T-helper 1 cell treated with Interleukin-12 subunit alpha and Interleukin-12 subunit beta and Interleukin-4 antibody, amounts not matched to agents 30 ng/mL and 1 ng/mL, for 36 hours (primary cell): ENCODE data around the gene SCUBE2. TPM values are rescaled to one million over a fixed set of nuclear protein-coding genes. Genes with fewer than 3 reads are reported as not detected.

Experiments used
- intact Hi-C: fragments of 100-400 bp; cut with micrococcal nuclease; formaldehyde crosslinking; loops from one replicate; pipeline ENCODE4 v1.15.1; 2024
- total RNA-seq: library from RNA; stranded (reverse); gene quantifications from 2 replicates; pipeline ENCODE4 v1.2.3, GENCODE V29; 2022

SCUBE2 gene
- total RNA-seq, 1 donor from 2014 or later, result not detected

DNA sequence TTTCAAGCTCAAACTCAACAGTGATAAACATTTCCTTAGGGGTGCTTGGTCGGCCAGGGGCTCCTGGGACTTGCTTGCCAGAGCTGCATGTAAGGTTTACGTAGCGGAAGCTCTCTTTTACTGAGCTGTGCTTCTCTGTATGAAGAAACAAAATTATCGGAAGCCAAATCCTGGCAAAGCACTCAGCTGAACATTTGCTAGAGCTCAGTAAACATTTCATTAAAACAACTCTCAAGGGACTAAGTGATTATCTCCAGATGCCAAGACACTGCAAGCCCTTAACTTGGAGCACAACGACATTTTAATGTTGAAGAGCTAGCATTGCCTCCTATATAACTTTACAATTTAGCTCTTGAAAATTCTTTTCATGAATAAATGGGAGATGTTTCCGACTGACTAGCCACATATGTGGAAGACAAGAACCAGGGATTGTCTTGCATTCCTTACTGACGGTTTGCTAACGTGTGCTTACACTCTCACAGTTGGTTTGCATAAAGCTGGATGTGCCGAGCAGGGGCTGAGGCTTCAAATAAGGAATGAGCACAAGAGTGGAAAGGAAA lies 43.4 kb downstream of the SCUBE2 start:
- intact Hi-C loops, result no loop called here

DNA sequence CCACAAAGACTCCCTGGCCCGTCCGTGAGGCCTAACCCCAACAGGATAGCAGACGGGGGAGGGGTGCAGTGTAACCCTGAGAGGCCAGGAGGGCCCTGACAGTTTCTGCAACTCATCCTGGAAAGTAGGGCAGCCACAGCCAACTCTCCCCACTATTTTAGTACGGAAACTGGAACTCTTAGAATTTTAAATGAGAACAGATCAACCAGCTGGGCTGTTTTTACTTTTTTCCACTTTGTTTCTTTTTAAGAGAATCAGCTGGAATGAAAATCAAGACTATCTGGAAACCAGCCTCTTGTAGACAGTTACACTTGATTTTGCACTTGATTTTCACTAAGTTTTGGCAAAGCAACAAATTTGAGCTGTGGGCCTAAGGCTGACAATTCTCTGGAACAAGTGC lies 44.9 kb downstream of the SCUBE2 start:
- intact Hi-C loops, result no loop called here

DNA sequence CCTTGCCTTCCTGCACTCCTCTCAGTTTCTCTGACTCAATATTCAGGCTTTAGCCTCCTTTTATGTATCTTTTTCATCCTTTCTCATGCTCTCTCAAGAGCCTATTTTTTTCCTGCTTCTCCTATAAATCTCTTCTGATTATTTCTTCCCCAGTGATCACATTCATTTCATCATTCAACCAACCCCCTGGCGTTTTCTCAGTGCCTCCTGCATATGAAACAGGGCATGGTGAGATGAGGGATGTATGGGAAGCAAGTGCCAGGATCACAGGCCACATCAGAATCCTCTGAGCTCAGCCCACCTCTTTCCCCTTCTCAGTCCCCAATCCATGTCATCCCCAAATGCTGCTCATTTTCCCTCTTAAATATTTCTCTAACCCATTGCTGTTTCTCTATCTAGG lies 48.9 kb downstream of the SCUBE2 start:
- intact Hi-C loops, result no loop called here

DNA sequence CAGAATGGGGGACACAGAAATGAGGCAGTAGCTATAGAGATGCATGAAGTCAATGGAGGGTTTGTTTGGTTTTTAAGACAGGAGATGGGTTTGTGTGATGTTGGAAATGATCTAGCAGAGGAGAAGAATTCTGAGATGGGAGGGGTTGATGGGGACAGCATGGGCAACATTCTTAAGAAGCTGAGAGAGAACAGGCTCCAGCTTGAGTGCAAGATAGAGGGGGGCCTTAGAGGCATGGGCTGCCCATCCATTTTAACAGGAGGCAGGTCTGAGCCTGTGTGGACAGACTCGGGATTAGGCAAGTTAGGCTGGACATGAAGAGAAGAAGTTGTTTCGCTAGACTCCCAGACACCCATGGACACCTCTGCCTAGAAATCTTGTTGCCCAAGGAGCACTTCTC lies 49.7 kb downstream of the SCUBE2 start:
- intact Hi-C loops, result no loop called here

DNA sequence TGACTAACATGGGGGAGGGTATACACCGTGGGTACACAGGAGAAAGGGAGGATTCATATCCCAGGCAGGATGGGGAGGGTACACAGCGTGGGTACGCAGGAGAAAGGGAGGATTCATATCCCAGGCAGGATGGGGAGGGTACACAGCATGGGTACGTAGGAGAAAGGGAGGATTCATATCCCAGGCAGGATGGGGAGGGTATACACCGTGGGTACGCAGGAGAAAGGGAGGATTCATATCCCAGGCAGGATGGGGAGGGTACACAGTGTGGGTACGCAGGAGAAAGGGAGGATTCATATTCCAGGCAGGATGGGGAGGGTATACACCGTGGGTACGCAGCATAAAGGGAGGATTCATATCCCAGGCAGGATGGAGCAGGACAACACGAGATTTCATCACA lies 51.0 kb downstream of the SCUBE2 start:
- intact Hi-C loops, result no loop called here

DNA sequence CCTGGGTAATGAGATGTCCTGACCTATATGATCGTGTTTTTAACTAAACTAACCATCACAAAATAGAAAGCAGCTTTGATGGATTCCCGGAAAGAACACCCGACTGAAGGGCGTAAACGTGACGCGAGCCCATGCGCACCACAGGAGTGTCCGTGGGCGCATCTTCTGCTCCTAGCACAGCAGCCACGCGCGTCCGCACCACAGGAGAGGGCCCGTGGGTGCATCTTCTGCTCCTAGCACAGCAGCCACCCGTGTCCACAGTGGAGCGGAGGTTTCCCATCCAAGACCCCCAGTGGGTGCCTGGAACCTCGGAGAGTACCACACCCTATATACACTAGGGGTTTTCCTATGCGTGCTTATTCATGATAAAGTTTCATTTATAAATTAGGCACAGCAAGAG lies 51.5 kb downstream of the SCUBE2 start:
- intact Hi-C loops, result no loop called here

DNA sequence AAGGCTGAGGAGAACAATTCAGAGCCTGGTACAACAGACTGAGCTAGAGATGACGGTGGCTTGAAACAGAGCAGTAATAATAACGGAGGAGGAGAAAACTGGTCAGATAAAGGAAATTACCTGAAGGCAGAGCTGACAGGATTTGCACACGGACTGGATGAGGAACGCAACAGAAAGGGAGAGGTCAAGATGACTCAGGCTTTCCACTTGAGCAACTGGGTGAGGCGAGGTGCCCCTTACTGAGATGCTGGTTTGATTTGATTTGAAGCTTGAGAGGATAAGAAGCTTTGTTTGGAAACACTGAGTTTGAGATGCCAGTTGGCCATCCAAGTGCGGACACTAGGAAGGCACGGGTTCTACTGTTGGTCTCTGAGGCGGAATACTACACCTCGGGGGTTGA lies 52.2 kb downstream of the SCUBE2 start:
- intact Hi-C loops, result no loop called here

DNA sequence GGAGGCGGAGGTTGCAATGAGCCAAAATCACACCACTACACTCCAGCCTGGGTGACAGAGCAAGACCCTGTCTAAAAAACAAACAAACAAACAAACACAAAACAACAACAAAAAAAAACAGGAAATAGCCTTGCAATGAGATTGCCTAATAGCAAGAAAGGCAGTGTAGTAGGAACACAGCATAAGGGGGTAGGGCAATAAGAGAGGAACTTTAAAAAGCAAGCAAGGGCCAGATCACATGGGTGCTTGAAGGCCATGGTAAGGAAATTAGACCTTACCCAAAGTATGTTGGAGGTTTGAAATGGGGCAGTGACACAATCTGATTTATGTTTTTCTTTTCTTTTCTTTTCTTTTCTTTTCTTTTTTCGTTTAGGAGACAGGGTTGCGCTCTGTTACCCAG lies 52.9 kb downstream of the SCUBE2 start:
- intact Hi-C loops, result no loop called here

DNA sequence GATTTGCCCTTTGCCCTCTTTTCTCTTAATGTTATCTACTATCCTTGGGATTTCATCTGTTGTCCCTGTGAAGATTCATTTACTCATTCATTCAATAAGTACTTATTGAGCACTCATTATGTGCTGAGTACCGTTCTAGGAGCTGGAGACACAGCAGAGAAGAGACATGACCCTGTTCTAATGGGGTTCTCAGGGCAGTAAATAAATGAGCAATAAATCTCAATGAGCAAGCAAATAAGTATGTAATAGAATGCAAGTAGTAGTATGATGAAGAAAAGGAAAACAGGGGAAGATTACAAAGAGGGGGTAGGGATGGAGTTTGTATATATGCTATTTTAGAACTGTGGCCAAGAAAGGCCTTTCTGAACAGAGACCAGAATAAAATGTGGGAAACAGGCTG lies 53.4 kb downstream of the SCUBE2 start:
- intact Hi-C loops, result no loop called here

DNA sequence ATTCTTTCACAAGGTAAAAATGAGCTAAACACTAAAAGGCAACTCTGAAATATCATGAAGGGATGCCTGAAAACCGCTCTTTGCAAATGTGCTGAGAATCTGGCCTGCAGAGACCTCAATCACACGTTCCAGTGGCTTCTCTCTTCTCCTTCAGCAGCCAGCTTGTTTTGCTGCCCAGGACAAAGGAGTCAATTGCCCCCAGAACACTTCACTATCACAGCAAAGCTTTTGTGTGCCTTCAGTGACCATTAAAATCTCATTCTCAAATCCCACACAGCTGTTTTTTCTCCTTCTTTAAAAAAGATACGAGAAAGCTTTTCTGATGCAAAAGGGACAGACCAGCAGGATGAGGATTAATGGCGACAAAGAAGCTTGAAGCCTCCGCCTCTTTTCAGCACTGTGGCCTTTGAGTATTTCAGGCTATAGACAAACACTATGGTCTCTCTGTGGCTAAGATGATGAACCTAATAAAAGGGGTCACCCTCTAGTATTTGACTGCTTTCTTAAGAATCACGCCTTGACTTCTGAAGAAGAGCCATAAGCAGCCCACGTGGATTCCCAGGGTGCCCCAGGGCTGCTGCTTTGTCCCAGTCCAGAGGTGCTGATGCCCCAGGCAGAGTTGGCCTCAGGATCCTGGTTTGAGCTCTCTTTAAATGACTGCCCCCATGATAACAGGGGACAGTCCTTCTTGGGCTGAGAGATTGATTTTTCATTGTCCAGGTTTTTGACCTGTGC lies 54.2 kb downstream of the SCUBE2 start:
- intact Hi-C loops, result no loop called here

DNA sequence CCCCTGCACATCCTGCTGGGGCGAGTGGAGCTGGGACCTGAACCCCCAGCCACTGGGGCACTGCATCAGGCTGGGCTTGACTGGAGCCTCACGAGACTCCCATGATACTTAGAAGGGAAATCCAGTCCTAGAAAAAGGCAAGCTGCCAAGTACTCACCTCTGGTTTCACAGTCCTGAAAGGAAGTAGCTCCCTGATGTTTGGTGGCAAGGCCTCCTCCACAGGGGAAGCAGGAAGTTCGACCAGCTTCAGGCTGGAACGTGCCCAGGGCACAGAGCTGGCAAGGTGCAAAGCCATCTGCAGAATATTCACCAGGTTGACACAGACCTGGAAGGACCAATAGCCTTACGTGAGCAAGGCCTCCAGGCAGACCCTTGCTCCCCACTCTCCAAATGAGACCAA lies 60.8 kb downstream of the SCUBE2 start:
- intact Hi-C loops, result no loop called here

DNA sequence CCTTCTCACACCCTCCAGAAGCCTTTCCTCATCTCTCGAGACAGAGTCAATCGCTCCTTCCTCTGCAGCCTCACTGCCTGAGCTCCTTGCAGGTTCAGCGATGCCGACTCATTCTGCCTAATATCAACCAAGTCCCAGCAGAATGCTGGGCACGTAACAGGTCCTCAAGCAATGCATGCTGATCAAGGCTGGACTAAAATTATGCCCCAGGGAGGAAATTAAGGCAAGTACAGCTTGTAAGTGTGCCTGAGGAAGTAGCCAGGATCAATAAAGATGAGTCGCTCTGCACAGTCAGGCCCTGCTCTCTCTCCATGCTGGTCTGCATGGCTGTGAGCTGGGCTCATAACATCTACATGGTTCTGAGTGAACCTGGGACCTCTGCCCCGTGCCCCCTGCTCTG lies 62.0 kb downstream of the SCUBE2 start:
- intact Hi-C loops, result no loop called here

DNA sequence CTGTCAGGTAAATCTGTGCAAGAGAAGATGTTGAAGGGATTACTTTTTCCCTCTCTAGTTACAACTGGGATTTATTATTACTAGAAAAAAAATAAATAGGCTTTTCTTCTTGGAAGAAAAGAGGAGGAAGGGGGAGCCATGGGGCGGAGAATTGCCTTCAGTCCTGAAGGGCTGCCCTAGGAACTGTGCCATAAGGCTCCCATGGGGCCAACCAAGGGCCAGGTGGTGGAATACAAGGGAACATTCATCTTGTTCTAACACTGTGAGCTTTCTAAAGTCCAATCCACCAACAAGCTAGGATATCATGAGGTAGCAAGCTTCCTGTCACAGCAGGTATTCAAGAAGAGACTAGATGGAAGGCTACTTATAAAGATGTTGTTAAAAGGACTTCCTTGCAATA lies 62.8 kb downstream of the SCUBE2 start:
- intact Hi-C loops, result no loop called here

DNA sequence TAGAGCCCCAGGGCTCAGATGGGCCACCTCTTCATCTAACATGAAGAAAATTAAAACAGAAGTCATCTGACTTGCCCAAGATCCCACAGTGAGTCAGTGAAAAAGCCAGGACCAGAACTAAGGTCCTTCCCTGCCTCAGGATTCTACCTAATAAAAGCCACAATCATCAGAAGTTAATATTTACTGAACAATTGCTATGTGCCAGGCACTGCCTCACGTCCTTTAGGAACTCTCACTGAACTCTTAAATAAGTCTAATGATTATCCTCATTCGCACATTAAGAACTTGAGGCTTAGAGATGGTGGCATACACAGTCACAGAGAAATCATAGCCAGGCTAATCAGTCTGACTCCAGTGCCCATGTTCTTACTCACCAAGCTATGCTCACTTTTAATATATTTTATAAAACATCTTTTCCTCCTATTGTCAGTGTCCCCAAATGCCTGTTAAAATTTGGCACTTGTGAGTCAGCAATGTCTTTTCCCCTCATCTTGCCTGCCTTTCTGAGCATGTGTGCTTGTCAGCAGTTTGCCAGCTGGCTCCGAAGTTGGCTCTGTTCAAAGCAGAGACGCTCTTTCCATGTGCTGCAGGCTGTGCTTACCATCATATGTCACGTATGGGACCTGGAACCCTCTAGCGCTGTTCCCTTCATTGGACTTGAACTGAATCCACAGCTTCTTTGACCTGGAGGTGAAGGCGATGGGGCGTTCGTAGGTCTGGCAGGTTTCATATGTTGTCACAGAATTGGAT lies 66.1 kb downstream of the SCUBE2 start:
- intact Hi-C loops, result no loop called here

DNA sequence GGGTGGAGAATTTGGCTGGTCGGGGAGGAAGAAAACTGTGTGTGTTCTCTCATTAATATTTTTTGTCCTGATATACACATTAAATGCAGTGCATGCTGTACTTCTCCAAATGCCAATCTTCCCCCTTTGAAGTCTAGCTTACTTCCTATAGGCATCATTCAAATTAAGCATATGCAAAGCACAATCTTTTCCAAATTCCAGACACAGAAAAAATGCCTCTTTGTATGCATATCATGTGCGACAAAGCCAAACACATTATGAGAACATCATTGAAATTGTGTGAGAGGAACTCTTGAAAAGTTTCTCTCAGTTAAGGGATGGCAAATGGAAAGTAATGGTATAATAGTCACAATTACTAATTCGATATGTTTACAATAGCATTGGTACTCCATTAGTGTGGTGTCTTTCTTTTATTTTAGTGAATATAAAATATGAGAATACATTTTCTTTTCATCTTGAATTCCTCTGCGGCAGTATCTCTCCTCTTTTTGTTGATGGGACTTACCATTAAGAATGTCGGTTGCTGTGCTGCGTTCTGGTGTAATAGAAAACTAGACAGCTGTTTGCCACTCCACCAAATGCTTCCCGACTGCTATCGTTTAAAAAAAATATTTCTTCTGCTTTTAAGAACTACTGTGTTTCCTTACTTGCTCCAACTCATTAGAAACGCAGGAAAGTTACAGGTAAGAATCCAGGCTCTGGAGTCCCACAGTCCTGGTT lies 68.3 kb downstream of the SCUBE2 start:
- intact Hi-C loops, result no loop called here

DNA sequence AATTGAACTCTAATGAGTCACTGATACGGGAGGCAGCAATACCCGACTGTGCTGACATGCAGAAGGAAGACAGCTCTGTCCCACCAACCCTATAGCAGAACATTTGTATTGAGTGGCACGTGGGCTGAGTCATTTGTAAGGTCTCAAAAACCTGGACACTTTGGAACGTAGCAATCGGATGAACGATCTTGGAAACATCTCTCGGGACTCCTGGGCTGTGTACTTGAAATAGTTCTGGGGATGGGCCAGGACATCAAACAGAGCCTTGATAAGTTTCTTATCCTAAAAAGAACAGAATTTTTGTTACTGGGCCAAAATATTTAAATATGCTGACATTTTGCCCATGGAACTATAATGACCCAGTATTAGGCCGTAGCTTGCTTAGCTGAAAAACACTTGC lies 70.5 kb downstream of the SCUBE2 start:
- intact Hi-C loops, result no loop called here

DNA sequence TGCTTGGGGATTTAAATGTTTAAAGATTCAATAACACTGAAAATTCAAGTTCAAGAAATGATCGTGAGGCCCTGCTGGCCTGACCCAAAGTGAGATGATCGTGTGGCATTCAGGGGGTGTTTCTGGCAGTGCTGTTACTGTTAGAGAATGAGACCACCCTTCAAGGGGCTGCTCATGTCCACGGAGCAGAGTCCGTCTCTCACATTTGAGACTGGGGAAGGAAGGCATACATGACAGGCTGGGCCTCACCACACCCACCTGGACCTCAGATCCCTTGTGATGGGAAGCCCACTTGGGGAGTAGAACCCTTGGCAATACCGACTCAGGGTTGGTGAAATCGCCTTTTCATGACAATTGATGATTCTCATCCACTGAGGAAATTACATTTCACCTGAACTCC lies 71.5 kb downstream of the SCUBE2 start:
- intact Hi-C loops, result loop anchor here (5.0 kb wide), 1 partner anchor 108 kb away; the partner anchor contains the start of gene AKIP1

DNA sequence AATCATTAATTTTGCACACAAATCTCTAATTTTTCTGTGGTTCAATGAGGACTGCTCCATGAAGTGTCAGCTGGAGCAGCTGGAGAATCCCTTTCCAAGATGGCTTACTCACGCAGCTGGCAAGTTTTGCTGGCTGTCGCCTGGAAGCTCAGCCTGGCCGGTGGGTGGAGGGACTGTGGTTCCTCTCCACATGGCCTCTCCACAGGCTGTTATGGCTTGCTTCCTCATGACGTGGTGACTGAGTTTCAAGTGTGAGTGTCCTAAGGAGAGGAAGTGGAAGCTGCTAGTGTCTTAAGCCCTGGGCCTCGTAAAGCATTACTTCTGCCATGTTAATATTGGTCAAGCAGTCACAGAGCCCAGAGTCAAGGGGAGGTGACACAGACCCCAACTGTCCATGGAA lies 73.6 kb downstream of the SCUBE2 start:
- intact Hi-C loops, result loop anchor here (5.0 kb wide), 1 partner anchor 105 kb away; the partner anchor contains the start of gene AKIP1

DNA sequence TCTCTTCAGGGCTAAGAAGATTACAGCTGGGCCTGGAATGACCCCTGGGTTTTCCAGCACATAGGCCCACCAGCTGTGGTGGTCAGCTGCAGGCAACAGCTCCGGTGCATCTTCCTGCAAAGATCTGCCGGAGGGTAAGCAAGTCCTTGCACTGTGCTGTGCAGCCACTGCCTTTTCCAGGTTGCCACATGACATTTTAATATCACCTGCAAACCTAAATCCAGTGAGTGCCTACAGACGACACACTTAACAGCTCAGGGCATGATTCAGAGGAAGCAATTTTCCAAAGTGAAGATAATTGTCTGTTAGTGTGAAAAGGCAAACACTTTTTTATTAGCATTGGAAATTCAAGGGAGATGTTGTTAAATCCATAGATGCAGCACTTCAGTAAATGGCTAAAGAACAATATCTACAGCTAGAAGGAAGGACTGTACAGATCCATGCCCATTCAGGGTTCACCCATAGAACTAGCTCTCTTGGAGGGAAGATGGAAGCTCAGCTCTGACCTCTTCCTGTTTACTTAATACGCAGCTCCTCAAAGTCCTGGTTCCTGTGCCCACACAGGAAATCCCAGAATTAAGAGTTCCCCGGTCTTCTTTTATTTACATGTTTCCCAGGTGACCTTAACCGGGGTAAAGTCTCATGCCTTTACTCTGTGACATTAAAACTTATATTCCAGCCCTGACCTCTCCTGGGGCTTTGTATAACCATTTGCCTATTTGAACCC lies 74.3 kb downstream of the SCUBE2 start:
- intact Hi-C loops, result loop anchor here (5.0 kb wide), 1 partner anchor 105 kb away; the partner anchor contains the start of gene AKIP1

DNA sequence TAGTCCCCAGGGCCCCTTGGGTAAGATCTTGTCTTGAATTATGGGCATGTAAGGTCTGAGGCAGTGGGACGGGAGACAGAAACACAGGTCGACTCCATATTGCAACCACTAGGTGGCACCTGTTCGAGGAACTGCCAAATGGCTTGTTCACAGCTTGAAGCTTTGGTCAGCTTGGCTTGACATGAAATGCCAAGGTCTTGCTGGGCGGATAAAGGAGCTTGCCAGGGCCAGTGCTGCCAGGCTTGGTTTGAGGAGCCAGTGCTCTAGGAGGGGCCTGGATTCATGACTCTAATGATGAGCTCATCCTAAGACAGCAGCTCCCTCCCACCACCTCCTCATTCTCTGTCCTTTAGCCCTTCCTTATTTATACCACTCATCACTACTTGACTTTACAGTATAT lies 75.7 kb downstream of the SCUBE2 start:
- intact Hi-C loops, result loop anchor here (1.0 to 5.0 kb wide), 5 partner anchors 14 to 491 kb away; partner anchors contain the start of gene AKIP1

DNA sequence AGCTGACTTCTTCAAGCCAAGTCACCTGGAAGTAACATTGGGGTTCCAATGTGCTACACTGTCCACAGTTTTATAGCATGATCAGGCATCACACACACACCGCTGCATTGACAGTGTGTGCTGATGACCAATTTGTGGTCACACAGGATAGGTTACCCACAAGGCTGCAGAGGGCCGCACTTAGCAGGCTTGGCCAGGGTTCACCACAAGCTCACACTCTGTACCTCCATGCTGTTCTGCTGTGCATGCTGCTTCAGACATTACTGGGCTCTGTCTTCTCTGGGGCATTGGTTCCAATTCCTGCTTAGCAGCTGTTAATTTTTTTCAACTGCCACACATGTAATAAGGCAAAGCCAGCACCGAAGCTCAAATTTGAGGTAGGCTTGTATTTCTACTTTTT lies 76.6 kb downstream of the SCUBE2 start:
- intact Hi-C loops, result loop anchor here (1.0 to 5.0 kb wide), 5 partner anchors 14 to 491 kb away; partner anchors contain the start of gene AKIP1
